ENCODE measurements around the gene CALHM4.

The CALHM4 gene, protein sequence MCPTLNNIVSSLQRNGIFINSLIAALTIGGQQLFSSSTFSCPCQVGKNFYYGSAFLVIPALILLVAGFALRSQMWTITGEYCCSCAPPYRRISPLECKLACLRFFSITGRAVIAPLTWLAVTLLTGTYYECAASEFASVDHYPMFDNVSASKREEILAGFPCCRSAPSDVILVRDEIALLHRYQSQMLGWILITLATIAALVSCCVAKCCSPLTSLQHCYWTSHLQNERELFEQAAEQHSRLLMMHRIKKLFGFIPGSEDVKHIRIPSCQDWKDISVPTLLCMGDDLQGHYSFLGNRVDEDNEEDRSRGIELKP

DNA sequence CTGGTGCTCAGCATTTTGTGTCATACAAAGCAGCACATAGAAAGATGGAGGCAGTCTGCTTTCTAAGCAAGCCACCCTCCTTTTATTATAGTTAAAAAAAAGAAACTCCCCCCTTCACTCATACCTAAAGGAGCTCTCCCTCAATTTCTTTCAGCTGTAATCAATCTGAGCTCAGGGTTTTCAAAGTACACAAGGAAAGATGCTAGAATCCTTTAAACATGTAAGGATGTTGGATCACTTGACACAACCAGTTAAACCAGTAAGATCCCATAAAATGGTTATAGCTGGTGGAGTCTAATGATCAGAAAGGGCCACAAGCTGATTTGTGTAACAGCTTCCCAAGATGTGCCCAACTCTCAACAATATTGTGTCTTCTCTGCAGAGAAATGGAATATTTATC, at the start of gene CALHM4:
Gene CALHM4, plus strand, starts transcription at position 301 of the 400 bp plus-strand sequence. Its CDS starts 43 bp downstream, at position 344.
- TF ChIP-seq, protein P1, sequence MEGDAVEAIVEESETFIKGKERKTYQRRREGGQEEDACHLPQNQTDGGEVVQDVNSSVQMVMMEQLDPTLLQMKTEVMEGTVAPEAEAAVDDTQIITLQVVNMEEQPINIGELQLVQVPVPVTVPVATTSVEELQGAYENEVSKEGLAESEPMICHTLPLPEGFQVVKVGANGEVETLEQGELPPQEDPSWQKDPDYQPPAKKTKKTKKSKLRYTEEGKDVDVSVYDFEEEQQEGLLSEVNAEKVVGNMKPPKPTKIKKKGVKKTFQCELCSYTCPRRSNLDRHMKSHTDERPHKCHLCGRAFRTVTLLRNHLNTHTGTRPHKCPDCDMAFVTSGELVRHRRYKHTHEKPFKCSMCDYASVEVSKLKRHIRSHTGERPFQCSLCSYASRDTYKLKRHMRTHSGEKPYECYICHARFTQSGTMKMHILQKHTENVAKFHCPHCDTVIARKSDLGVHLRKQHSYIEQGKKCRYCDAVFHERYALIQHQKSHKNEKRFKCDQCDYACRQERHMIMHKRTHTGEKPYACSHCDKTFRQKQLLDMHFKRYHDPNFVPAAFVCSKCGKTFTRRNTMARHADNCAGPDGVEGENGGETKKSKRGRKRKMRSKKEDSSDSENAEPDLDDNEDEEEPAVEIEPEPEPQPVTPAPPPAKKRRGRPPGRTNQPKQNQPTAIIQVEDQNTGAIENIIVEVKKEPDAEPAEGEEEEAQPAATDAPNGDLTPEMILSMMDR (IDR thresholded peaks at IDR 0.05; ENCODE audit: insufficient read depth, low read length, poor library complexity, severe bottlenecking): no peak
- H3K27me3 ChIP-seq (replicated peaks; ENCODE audit: control insufficient read depth, insufficient read depth, low read length): no peaks in the 10 kb centered on the region
- DNase-seq (ENCODE audit: extremely low read depth, insufficient read length): no peak
- H3K4me3 ChIP-seq (replicated peaks; ENCODE audit: low read depth, low read length): no peak within 1 kb of the TSS
- no peaks in the 10 kb centered on the region for H3K36me3 ChIP-seq (ENCODE audit: control insufficient read depth, insufficient read depth, low read length)

DNA sequence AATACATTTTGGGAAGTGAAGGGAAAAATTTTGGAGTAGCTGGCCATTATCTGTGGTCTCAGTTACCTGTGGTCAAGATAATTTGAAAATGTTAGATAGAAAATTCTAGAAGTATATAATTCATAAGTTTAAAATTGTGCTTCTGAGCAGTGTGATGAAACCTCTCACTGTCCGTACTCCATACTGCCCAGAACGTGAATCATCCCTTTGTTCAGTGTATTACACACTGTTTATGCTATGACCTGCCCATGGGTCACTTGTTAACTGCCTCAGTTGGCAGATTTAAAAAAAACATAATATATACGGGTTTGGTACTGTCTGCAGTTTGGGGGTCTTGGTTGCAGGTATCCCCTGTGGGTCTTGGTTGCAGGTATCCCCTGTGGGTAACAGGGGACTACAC, 46.2 kb upstream of the CALHM4 start:
- TF ChIP-seq, protein P1 (IDR thresholded peaks at IDR 0.05; ENCODE audit: insufficient read depth, low read length, poor library complexity, severe bottlenecking): no peak
- no peaks in the 10 kb centered on the region for H3K36me3 ChIP-seq (ENCODE audit: control insufficient read depth, insufficient read depth, low read length)
- DNase-seq (ENCODE audit: extremely low read depth, insufficient read length): no peak
- no peak overlapping the region for H3K4me3 ChIP-seq (replicated peaks; ENCODE audit: low read depth, low read length)
- H3K27me3 ChIP-seq (replicated peaks; ENCODE audit: control insufficient read depth, insufficient read depth, low read length): no peaks in the 10 kb centered on the region

DNA sequence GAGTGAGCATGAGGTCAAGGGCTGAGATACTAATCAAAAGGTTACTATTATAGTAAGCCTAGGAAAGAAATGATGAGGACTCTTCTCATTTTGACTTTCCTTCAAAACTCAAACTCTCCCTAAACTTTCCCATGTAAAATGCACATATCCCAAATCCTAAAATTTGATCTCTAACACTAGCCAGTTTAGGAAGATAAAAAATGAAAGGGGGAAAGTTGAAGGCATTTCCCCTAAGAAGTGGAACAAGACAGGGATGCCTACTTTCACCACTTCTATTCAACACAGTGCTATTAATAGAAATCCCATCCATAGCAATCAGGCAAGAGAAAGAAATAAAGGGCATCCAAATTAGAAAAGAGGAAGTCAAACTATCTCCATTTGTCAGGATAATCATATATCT, 45.0 kb upstream of the CALHM4 start:
- no peak for DNase-seq (ENCODE audit: extremely low read depth, insufficient read length)
- TF ChIP-seq, protein P1 (IDR thresholded peaks at IDR 0.05; ENCODE audit: insufficient read depth, low read length, poor library complexity, severe bottlenecking): no peak
- no peaks in the 10 kb centered on the region for H3K27me3 ChIP-seq (replicated peaks; ENCODE audit: control insufficient read depth, insufficient read depth, low read length)
- no peaks in the 10 kb centered on the region for H3K36me3 ChIP-seq (ENCODE audit: control insufficient read depth, insufficient read depth, low read length)
- no peak overlapping the region for H3K4me3 ChIP-seq (replicated peaks; ENCODE audit: low read depth, low read length)

DNA sequence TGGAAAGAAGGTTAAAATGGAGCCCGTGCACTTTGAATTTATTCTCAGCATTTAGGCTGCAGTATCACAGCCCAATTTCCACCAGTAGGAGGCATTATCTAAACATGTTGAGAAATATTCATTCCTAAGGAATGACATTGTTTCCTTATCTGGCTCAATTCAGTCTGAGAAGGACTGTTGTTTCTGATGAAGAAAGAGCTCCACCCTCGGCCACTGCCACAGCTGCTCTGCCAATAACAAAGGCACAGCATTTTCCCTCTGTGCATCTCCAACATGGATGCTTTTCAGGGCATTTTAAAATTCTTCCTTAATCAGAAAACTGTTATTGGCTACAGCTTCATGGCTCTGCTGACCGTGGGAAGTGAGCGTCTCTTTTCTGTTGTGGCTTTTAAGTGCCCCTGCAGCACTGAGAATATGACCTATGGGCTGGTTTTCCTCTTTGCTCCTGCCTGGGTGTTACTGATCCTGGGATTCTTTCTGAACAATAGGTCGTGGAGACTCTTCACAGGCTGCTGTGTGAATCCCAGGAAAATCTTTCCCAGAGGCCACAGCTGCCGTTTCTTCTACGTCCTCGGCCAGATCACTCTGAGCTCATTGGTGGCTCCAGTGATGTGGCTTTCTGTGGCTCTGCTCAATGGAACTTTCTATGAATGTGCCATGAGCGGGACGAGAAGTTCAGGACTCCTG, 42.0 kb upstream of the CALHM4 start, which contains the start of gene CALHM5:
Gene CALHM5, plus strand, starts transcription at position 216 of the 687 bp plus-strand sequence. Its CDS starts 58 bp downstream, at position 274.
- Histone ChIP-seq H3K4me3 (replicated peaks; ENCODE audit: low read depth, low read length) (no peak within 1 kb of the TSS), H3K36me3 (ENCODE audit: control insufficient read depth, insufficient read depth, low read length) (no peaks in the 10 kb centered on the region), H3K27me3 (replicated peaks; ENCODE audit: control insufficient read depth, insufficient read depth, low read length) (no peaks in the 10 kb centered on the region)
- no peak for DNase-seq (ENCODE audit: extremely low read depth, insufficient read length)
- TF ChIP-seq, protein P1 (IDR thresholded peaks at IDR 0.05; ENCODE audit: insufficient read depth, low read length, poor library complexity, severe bottlenecking): no peak

DNA sequence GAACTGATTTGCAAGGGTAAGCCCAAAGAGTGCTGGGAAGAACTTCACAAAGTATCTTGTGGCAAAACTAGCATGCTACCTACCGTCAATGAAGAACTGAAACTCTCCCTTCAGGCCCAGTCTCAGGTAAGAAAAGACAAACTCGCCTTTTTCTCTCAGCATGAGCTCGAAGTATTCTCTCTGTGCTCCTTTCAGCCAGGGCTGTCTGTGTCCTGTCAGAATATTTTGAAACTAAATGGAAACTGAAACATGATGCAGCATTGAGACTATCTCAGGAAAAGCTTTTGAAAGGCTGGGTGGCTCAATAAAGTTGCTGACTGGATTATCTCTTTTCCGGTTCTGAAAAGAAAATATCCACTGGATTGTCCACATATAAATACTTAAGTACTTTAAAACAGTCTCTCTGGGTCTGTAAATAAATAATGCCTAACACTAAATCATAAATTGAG, 41.4 kb upstream of the CALHM4 start:
- no peaks in the 10 kb centered on the region for H3K27me3 ChIP-seq (replicated peaks; ENCODE audit: control insufficient read depth, insufficient read depth, low read length)
- DNase-seq (ENCODE audit: extremely low read depth, insufficient read length): no peak
- H3K4me3 ChIP-seq (replicated peaks; ENCODE audit: low read depth, low read length): no peak overlapping the region
- TF ChIP-seq, protein P1 (IDR thresholded peaks at IDR 0.05; ENCODE audit: insufficient read depth, low read length, poor library complexity, severe bottlenecking): no peak
- no peaks in the 10 kb centered on the region for H3K36me3 ChIP-seq (ENCODE audit: control insufficient read depth, insufficient read depth, low read length)
